Adrenal gland (tissue), 5 donors: Measurements from ENCODE around the gene ETV6.

ENCODE experiments used
- CTCF ChIP-seq, 6 experiments: fragments of 450-650 bp in 4 of 6; fragments of 200-600 bp in 2 of 6; sonication (generic) in 1 of 6; IDR thresholded peaks; 1 replicate in 5 of 6; 2 replicates in 1 of 6; pipeline versions ENCODE4 v1.5.1 to v1.8.0; 2016 to 2021; ENCODE audit warnings: antibody characterized with exemption in 6 of 6, mild to moderate bottlenecking in 2 of 6, moderate library complexity in 1 of 6
- POLR2A ChIP-seq, 2 donors: fragments of 450-650 bp; IDR thresholded peaks; one replicate each; pipeline ENCODE4 v1.6.1; 2017; ENCODE audit warnings: antibody characterized with exemption in 2 of 2, mild to moderate bottlenecking in 2 of 2, moderate library complexity in 1 of 2
- donor health status: DM: no; HTN: no; CAD: no.

DNA sequence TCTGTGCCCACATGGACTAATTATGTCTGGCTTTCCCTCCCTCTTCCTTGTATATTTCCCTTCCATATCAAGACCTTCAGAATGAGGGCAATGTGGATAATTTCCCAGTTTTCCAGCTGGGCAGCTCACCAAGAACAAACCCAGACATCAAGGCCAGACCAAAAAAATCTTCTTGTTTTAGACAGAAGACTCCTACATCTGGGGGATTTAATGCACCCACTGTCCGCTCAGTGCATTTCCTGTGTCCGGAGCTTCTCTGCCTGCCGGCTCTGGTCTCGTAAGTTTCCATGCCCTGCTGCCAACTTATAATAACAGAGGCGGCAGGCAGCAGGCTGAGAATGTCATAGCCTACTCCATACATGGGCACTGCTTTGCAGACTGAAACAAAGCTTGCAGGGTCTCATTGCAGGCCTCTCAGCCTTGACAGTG is 214.0 kb downstream of the ETV6 start:
- TF ChIP-seq POLR2A (IDR thresholded peaks at IDR 0.05), result no peak
- TF ChIP-seq CTCF (IDR thresholded peaks at IDR 0.05), result no peak
